ENCODE data around the gene MRAS.

Gene MRAS

GRCh38 chr3:138300647-138301046, 47.7 kb upstream of the MRAS start:
- POLR2A ChIA-PET: no interaction called here
- no peak for TF ChIP-seq KLF10 (tag by site-specific recombination; IDR thresholded peaks at IDR 0.05)
- no peak for TF ChIP-seq EGR2 (tag by site-specific recombination; IDR thresholded peaks at IDR 0.05; ENCODE audit: low read depth)
- no peak for TF ChIP-seq AEBP2 (tag by site-specific recombination; IDR thresholded peaks at IDR 0.05; ENCODE audit: borderline replicate concordance)
- no peak for TF ChIP-seq ZNF777 (tag by site-specific recombination; IDR thresholded peaks at IDR 0.05; ENCODE audit: borderline replicate concordance)
- TF ChIP-seq ZNF280C (tag by site-specific recombination; IDR thresholded peaks at IDR 0.05): no peak
- Histone ChIP-seq H3K9me3 (ENCODE audit: control insufficient read depth, insufficient read depth, low read depth, low read length) (no peaks in the 10 kb centered on the region), H3K27ac (ENCODE audit: extremely low read depth, low read depth, low read length) (no peak overlapping the region), H3K4me1 (ENCODE audit: control insufficient read depth, insufficient read depth, low read length) (no peaks in the 10 kb centered on the region), H3K36me3 (ENCODE audit: control insufficient read depth in 2 of 2, insufficient read depth in 1 of 2, low read length in 2 of 2) (peaks cover 0 to 27% of the 10 kb centered on the region in 2 experiments; a peak in 1 of 3 replicates), H3K4me3 (ENCODE audit: low read depth, low read length) (no peak overlapping the region)
- CTCF ChIA-PET: no interaction called here

- CTCF ChIA-PET: no interaction called here
- no peak overlapping the region for H3K27ac ChIP-seq (ENCODE audit: extremely low read depth, low read depth, low read length)
- H3K4me3 ChIP-seq (ENCODE audit: low read depth, low read length): no peak overlapping the region
- H3K9me3 ChIP-seq (ENCODE audit: control insufficient read depth, insufficient read depth, low read depth, low read length): no peaks in the 10 kb centered on the region
- H3K36me3 ChIP-seq (ENCODE audit: control insufficient read depth in 2 of 2, insufficient read depth in 1 of 2, low read length in 2 of 2): peaks cover 0 to 8% of the 10 kb centered on the region in 2 experiments; a peak in 1 of 3 replicates
- TF ChIP-seq ZNF791 (tag by site-specific recombination; IDR thresholded peaks at IDR 0.05) (no peak), SCRT1 (tag by site-specific recombination; IDR thresholded peaks at IDR 0.05; ENCODE audit: borderline replicate concordance) (no peak), ZNF624 (tag by site-specific recombination; IDR thresholded peaks at IDR 0.05) (no peak), ZNF707 (tag by site-specific recombination; IDR thresholded peaks at IDR 0.05) (no peak), ZNF366 (tag by site-specific recombination; conservative IDR thresholded peaks at IDR 0.05) (no peak), ZNF792 (tag by site-specific recombination; IDR thresholded peaks at IDR 0.05) (no peak), ZNF692 (tag by site-specific recombination; IDR thresholded peaks at IDR 0.05) (no peak), ZNF292 (tag by site-specific recombination; IDR thresholded peaks at IDR 0.05; ENCODE audit: borderline replicate concordance, low read depth) (no peak)
- no peaks in the 10 kb centered on the region for H3K4me1 ChIP-seq (ENCODE audit: control insufficient read depth, insufficient read depth, low read length)
- POLR2A ChIA-PET: no interaction called here
These were observed 44.9 kb upstream of the MRAS start for GRCh38 chr3:138303474-138303873.

- Histone ChIP-seq H3K4me3 (ENCODE audit: low read depth, low read length) (no peak overlapping the region), H3K4me1 (ENCODE audit: control insufficient read depth, insufficient read depth, low read length) (no peaks in the 10 kb centered on the region), H3K36me3 (ENCODE audit: control insufficient read depth in 2 of 2, insufficient read depth in 1 of 2, low read length in 2 of 2) (no peaks in the 10 kb centered on the region), H3K27ac (ENCODE audit: extremely low read depth, low read depth, low read length) (no peak overlapping the region), H3K9me3 (ENCODE audit: control insufficient read depth, insufficient read depth, low read depth, low read length) (no peaks in the 10 kb centered on the region)
- ChIA-PET POLR2A (no interaction called here), CTCF (interaction anchor here (0.7 to 1.2 kb wide), 2 partner anchors 10 to 109 kb away, joined by 3 to 5 read pairs; no protein-coding TSS in a partner anchor)
- no peak for TF ChIP-seq ZNF266 (tag by site-specific recombination; IDR thresholded peaks at IDR 0.05; ENCODE audit: low read depth)
- TF ChIP-seq SCRT2 (tag by site-specific recombination; IDR thresholded peaks at IDR 0.05): 0 out of 2 replicates have a peak, but pooled peaks have one; percentile 24
These were observed 40.5 kb upstream of the MRAS start for GRCh38 chr3:138307899-138308298.

All from HEK293 (cell line).